DND-41 (cell line): ENCODE results near the gene CRY2.

ENCODE experiments used
- ATAC-seq: fragments of 200-7000 bp; cut with Tn5 transposase; 3 replicates; pipeline ENCODE4 v1.9.1; 2021; ENCODE audit warnings: low read depth; ENCODE audit not compliant: insufficient read depth
- DNase-seq: peaks from one replicate; pipeline ENCODE4 v3.0.0-alpha.2; 2020
- H2AFZ ChIP-seq: 2 replicates; pipeline ENCODE4 v1.6.0; 2012; ENCODE audit warnings: low read depth, low read length
- H3K27ac ChIP-seq: 2 replicates; pipeline ENCODE4 v1.5.1; 2012; ENCODE audit warnings: low read length, inconsistent platforms
- H3K27me3 ChIP-seq: fragments of 200-600 bp; sonication (generic); 2 replicates; pipeline ENCODE4 v1.6.0; 2012; ENCODE audit warnings: low read length, mild to moderate bottlenecking, inconsistent platforms; ENCODE audit not compliant: insufficient read depth, poor library complexity
- H3K36me3 ChIP-seq: 2 replicates; pipeline ENCODE4 v1.5.1; 2012; ENCODE audit warnings: low read length, inconsistent platforms; ENCODE audit not compliant: insufficient read depth
- H3K4me1 ChIP-seq: 2 replicates; pipeline ENCODE4 v1.5.1; 2012; ENCODE audit warnings: mild to moderate bottlenecking, low read length; ENCODE audit not compliant: insufficient read depth
- H3K4me2 ChIP-seq: 2 replicates; pipeline ENCODE4 v1.6.0; 2012; ENCODE audit warnings: mild to moderate bottlenecking, moderate library complexity, low read length, inconsistent platforms; ENCODE audit not compliant: insufficient read depth
- H3K4me3 ChIP-seq, 2 experiments: fragments of 200-600 bp in 1 of 2; shearing (Covaris generic) in 1 of 2; 2 replicates each; pipeline ENCODE4 v1.5.1; 2012 to 2016; ENCODE audit warnings: inconsistent platforms in 2 of 2, low read length in 2 of 2, mild to moderate bottlenecking in 2 of 2, low read depth in 1 of 2, moderate library complexity in 1 of 2
- H3K79me2 ChIP-seq: 2 replicates; pipeline ENCODE4 v1.6.0; 2012; ENCODE audit warnings: low read length, inconsistent platforms; ENCODE audit not compliant: insufficient read depth
- H3K9ac ChIP-seq: 2 replicates; pipeline ENCODE4 v1.6.0; 2012; ENCODE audit warnings: low read depth, mild to moderate bottlenecking, inconsistent platforms, low read length, moderate library complexity
- H3K9me3 ChIP-seq: 2 replicates; pipeline ENCODE4 v1.5.1; 2012; ENCODE audit warnings: low read length, moderate library complexity, mild to moderate bottlenecking, inconsistent platforms; ENCODE audit not compliant: insufficient read depth, severe bottlenecking
- H4K20me1 ChIP-seq: 2 replicates; pipeline ENCODE4 v1.6.0; 2012; ENCODE audit warnings: low read length; ENCODE audit not compliant: insufficient read depth
- EZH2 ChIP-seq: IDR thresholded peaks from 3 replicates; pipeline ENCODE4 v1.6.1; 2012; ENCODE audit warnings: borderline replicate concordance, low read depth, mild to moderate bottlenecking, moderate library complexity, low read length, inconsistent platforms; ENCODE audit not compliant: severe bottlenecking
- TF ChIP-seq, protein P1 (sequence below): IDR thresholded peaks from 2 replicates; pipeline ENCODE4 v1.5.1; 2012; ENCODE audit warnings: borderline replicate concordance, low read length, moderate library complexity, mild to moderate bottlenecking; ENCODE audit not compliant: poor library complexity, severe bottlenecking; ENCODE audit errors: extremely low read depth

CRY2 gene

DNA sequence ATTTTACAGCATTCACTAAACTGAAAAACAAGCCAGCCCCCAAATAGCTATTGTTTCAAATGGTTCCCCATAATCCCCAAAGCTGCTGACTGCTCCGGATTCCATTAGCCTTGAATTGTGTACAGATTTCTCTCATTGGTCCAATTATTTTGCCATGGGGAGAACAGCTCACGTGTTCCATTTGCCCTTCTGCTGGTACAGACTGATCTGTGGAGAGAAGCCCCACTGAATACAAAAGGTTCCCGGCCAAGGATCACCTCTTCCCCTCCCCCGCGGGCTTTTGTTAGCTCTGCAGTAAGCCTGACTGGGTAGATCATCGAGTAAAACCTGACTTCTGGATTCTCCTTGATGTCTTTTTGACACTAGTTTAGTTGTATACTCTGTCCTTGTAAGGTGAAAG, 29.1 kb downstream of the CRY2 start:
- Histone ChIP-seq H3K9me3 (no peaks in the 10 kb centered on the region), H3K4me3 (no peak overlapping the region), H3K36me3 (peaks cover 56% of the 10 kb centered on the region), H2AFZ (no peak overlapping the region), H3K4me2 (no peak overlapping the region), H3K4me1 (no peaks in the 10 kb centered on the region), H3K79me2 (no peaks in the 10 kb centered on the region), H4K20me1 (peaks cover 8% of the 10 kb centered on the region; the same call in 1 of the 2 replicates), H3K27me3 (no peaks in the 10 kb centered on the region), H3K9ac (no peak overlapping the region), H3K27ac (no peak overlapping the region)
- no peak for DNase-seq
- TF ChIP-seq, protein P1, sequence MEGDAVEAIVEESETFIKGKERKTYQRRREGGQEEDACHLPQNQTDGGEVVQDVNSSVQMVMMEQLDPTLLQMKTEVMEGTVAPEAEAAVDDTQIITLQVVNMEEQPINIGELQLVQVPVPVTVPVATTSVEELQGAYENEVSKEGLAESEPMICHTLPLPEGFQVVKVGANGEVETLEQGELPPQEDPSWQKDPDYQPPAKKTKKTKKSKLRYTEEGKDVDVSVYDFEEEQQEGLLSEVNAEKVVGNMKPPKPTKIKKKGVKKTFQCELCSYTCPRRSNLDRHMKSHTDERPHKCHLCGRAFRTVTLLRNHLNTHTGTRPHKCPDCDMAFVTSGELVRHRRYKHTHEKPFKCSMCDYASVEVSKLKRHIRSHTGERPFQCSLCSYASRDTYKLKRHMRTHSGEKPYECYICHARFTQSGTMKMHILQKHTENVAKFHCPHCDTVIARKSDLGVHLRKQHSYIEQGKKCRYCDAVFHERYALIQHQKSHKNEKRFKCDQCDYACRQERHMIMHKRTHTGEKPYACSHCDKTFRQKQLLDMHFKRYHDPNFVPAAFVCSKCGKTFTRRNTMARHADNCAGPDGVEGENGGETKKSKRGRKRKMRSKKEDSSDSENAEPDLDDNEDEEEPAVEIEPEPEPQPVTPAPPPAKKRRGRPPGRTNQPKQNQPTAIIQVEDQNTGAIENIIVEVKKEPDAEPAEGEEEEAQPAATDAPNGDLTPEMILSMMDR = no peak
- TF ChIP-seq EZH2 = no peak
- ATAC-seq = no peak

DNA sequence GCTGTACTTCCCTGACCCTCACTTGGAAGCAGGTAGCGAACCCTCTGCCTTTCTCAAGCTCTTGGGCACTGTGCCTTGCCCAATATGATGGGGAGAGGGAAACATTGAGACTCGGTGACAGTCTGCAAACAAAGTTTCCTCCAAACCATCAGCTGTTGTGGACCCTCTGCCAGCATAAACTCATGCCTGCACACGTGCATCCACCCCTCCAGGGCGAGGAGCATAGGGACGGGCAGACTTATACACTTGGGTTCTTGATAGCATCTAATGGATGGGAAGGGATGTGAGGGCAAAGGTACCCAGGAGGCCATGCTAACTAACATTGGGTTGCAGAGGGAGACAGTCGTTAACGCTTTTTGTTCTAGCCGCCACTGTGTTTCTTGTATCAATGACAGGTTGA, 29.9 kb downstream of the CRY2 start:
- no peaks in the 10 kb centered on the region for H3K4me1 ChIP-seq
- no peaks in the 10 kb centered on the region for H3K79me2 ChIP-seq
- H3K9me3 ChIP-seq = no peaks in the 10 kb centered on the region
- no peak overlapping the region for H3K4me2 ChIP-seq
- peaks cover 10% of the 10 kb centered on the region; the same call in 1 of the 2 replicates for H4K20me1 ChIP-seq
- no peak overlapping the region for H3K27ac ChIP-seq
- H3K27me3 ChIP-seq = no peaks in the 10 kb centered on the region
- DNase-seq = no peak
- H3K36me3 ChIP-seq = peaks cover 56% of the 10 kb centered on the region
- no peak overlapping the region for H2AFZ ChIP-seq
- H3K9ac ChIP-seq = no peak overlapping the region
- no peak for ATAC-seq
- no peak overlapping the region for H3K4me3 ChIP-seq
- no peak for TF ChIP-seq EZH2
- TF ChIP-seq, protein P1 = no peak

DNA sequence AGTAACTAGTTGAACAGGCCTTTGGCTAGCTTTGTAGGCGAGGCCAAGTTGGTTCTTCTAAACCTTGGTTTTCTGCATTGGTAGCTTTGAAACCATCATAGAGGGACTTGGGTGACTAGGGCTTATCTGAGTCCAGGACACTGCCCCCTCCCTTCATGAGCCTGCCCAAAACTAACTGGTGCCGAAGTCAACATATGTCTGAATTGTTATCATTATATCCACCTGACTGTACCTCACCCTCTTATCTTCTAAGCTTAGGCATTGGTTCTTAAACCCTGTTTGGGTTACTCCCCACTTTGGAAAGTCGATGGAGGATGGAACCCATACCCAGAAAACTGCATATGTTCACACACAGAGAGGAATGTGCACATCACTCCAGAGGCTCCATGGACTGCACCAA, 30.6 kb downstream of the CRY2 start:
- H3K79me2 ChIP-seq = no peaks in the 10 kb centered on the region
- no peaks in the 10 kb centered on the region for H3K4me1 ChIP-seq
- H3K9ac ChIP-seq = no peak overlapping the region
- ATAC-seq (no peak), DNase-seq (no peak)
- H4K20me1 ChIP-seq = peaks cover 9% of the 10 kb centered on the region; the same call in 1 of the 2 replicates
- no peak overlapping the region for H2AFZ ChIP-seq
- no peak overlapping the region for H3K4me2 ChIP-seq
- TF ChIP-seq EZH2 = no peak
- TF ChIP-seq, protein P1 = no peak
- no peak overlapping the region for H3K27ac ChIP-seq
- H3K36me3 ChIP-seq = peaks cover 52% of the 10 kb centered on the region
- no peak overlapping the region for H3K4me3 ChIP-seq
- H3K27me3 ChIP-seq = no peaks in the 10 kb centered on the region
- no peaks in the 10 kb centered on the region for H3K9me3 ChIP-seq
